Mucosa of stomach (tissue), 1 donor: ENCODE results near the gene CACNB4.
"Not testable (repeated sequence)": the region's sequence is repeated elsewhere in the genome, so short reads cannot be mapped to it uniquely, and the experiment has no call there.

Source experiments
- H3K27me3 ChIP-seq: one replicate; pipeline ENCODE4 v1.7.0; 2013; ENCODE audit warnings: mild to moderate bottlenecking, low read length; ENCODE audit not compliant: control insufficient read depth, insufficient read depth
- H3K36me3 ChIP-seq: one replicate; pipeline ENCODE4 v1.7.0; 2013; ENCODE audit warnings: low read length; ENCODE audit not compliant: control insufficient read depth, insufficient read depth
- H3K4me1 ChIP-seq: one replicate; pipeline ENCODE4 v1.7.0; 2013; ENCODE audit warnings: mild to moderate bottlenecking, low read length; ENCODE audit not compliant: control insufficient read depth, insufficient read depth
- H3K4me3 ChIP-seq: one replicate; pipeline ENCODE4 v1.7.0; 2013; ENCODE audit warnings: low read length
- H3K9ac ChIP-seq: one replicate; pipeline ENCODE4 v1.7.0; 2013; ENCODE audit warnings: mild to moderate bottlenecking, low read length, moderate library complexity
- H3K9me3 ChIP-seq: one replicate; pipeline ENCODE4 v1.7.0; 2013; ENCODE audit warnings: mild to moderate bottlenecking, low read length, moderate library complexity; ENCODE audit not compliant: control insufficient read depth
- donor health status: Pancreatic carcinoma.

The CACNB4 gene

DNA sequence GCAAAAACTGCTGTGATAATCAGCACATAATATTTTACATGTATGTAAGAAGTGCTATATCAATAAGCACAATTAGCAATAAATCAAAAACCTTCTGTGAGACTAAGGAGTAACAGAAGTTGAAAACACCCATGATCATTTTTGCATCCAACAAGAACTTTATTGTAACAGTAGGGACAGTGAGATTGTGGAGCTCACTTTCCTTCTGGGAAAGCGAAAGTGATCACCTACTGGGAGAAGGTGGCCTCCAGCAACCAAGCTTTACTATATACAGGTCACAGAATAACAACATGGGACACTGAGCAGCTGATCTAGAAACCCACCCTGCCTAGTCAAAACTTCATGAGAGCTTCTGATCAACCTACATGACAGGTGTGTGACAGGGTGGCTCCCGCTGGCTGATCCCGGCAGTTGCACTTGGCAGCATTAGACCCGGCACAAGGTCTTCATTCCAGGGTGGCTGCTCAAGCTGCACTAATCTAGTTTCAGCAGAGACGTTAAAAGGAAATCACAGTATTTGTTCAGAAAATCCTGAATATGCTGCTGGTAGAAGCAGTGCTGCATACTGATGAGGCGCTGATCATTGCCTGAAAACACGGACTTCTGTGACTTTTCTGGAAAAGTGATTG, 207.2 kb downstream of the CACNB4 start:
- peak overlapping the region; percentile 42 for H3K9ac ChIP-seq
- no peaks in the 10 kb centered on the region for H3K4me1 ChIP-seq
- no peaks in the 10 kb centered on the region for H3K9me3 ChIP-seq
- H3K36me3 ChIP-seq, result no peaks in the 10 kb centered on the region
- H3K4me3 ChIP-seq, result no peak overlapping the region
- no peaks in the 10 kb centered on the region for H3K27me3 ChIP-seq

DNA sequence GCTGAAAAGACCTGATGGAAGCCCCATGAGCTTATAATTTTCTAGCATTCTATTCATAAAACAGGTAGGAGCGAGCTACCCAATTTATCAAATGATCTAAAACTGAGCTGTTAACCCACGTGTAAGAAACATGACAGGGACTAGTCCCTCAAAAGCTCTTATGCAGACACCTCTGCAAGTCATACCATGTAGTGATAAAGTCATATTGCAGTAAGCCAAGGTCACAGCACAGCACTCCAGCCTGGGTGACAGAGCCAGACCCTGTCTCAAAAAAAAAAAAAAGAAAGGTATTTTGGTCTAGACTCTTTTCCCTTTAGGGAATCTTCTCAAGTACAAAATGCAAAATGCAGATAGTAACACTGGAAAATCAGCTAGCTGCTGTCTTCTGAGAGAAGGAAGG, 211.7 kb downstream of the CACNB4 start:
- H3K27me3 ChIP-seq, result no peaks in the 10 kb centered on the region
- H3K9ac ChIP-seq, result no peak overlapping the region
- H3K9me3 ChIP-seq, result no peaks in the 10 kb centered on the region
- H3K4me3 ChIP-seq, result no peak overlapping the region
- no peaks in the 10 kb centered on the region for H3K4me1 ChIP-seq
- H3K36me3 ChIP-seq, result no peaks in the 10 kb centered on the region

DNA sequence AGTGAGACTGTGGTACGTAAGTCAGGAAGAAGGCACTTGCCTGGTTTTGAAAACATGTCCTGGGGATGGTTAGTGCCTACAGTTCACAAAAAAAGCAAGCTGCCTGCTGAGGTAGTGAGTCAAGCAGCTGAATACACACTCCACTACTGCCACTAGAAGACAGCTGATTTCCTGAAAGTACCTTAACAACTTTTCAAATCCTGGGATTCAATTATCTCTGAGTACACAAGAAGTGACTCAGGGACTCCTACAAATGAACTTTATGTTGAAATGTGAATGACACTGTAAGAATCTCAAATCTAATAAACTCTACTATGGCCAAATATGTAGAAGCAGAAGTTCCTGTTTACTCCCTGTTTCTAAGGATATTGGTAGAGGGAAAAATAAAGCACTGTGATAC, 212.6 kb downstream of the CACNB4 start:
- Histone ChIP-seq H3K9ac (no peak overlapping the region), H3K36me3 (no peaks in the 10 kb centered on the region), H3K4me3 (no peak overlapping the region), H3K4me1 (no peaks in the 10 kb centered on the region), H3K27me3 (no peaks in the 10 kb centered on the region), H3K9me3 (no peaks in the 10 kb centered on the region)

DNA sequence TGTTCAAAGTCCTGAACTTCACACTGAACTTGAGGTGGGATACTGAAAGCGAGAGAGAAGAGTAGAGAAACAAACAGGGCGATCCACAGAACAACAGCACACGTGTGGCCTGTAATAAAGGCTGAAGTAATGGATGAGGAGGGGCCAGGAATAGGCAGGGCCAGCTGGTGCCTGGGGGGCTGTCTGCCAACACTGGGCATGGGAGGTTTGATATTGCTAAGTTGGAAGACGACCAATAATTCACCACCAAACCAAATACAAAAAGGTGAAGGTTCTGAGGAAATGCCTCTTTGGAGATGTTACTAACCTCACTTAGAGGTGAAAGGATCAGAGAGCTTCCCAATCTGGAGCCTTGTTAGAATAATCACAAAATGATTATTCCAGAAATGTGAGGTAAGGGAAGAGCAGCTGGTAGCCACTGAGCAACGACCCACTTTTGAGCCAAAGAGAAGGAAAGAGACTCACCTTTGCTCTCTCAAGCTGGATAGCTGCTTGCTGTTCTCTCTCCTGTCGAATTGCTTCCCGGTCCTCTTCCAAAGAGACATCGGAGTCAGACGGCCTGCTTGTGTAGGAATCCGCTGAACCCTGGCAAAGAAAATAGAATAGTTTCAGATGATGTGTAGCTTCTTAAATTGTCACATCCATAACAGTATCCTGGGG, 215.9 kb downstream of the CACNB4 start:
- Histone ChIP-seq H3K27me3 (no peaks in the 10 kb centered on the region), H3K4me1 (no peaks in the 10 kb centered on the region), H3K9me3 (no peaks in the 10 kb centered on the region), H3K36me3 (no peaks in the 10 kb centered on the region), H3K9ac (no peak overlapping the region), H3K4me3 (no peak overlapping the region)

DNA sequence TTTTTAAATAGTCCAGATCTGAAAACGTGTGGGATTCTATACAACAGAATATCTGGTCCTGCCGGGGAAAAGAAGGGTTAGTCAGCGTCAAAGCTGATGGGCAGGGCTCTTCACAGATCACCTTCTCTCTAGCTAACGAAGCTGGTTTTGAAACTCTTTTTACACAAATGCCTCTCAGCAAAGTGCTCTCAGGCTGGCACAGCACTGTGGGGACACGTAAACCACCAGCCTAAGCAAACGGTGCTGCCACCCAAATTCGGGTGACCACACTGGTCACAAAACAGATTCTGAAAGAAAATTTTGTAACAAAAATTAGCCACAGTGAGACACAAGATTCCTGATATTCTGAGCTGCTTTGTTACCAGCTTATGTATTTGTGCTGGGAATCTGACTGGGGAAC, 217.5 kb downstream of the CACNB4 start:
- no peak overlapping the region for H3K9ac ChIP-seq
- no peak overlapping the region for H3K4me3 ChIP-seq
- no peaks in the 10 kb centered on the region for H3K4me1 ChIP-seq
- no peaks in the 10 kb centered on the region for H3K27me3 ChIP-seq
- no peaks in the 10 kb centered on the region for H3K36me3 ChIP-seq
- H3K9me3 ChIP-seq, result no peaks in the 10 kb centered on the region

DNA sequence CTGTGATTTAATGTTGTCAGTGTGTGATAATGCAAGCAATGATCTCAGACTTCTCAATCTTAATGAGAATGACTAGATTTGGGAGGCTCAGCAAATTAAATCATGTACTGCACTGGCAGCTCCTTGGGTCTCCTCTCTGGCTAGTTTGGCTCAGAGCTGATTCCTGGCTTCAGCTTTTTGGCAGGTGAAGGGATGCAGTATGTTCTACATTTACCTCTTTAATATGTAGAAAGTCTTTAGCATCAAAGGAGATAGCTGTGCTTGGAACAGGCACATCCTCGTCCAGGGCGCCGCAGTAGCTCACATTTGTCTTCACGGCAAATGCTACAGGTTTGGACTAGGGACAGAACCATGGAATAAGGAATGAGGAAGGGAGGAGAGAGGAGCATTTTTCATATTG, 218.3 kb downstream of the CACNB4 start:
- H3K9me3 ChIP-seq, result no peaks in the 10 kb centered on the region

DNA sequence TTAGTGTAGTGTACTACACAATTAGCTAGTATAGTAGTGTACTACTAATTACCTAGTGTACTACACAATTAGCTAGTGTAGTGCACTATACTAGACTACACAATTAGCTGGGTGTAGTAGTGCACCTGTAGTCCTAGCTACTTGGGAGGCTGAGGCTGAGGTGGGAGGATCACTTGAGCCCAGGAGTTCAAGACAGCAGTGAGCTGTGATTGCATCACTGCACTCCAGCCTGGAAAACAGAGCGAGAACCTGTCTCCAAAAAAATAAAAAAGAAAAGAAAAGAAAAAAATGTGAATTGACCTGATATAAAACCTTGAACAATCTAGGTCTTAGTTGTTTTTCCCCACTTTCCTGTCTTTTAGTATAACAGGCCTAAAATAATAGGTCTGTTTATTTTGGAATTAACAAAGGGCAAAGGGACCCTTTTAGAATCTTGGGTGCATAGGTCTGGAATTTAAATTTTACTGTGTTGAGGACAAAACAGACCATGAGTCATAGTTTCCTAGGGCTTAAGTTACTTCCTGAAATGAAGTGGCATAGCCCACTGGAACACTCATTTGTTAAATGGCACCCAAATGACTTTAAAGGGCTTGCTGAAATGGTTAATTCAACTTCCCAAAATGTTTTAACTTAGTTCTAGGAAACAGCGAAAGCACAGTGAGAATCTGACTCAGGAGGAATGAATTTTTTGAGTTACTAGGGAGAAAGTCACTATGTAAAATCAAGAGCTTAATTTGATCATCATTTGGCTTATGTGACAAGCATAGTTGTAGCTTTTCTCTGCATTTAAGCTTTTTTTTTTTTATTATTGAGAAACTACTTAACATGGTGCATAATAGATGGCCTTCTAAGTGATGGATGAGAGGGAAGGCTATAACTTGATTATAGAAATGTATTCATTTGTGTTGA, 219.9 kb downstream of the CACNB4 start:
- H3K9ac ChIP-seq, result no peak overlapping the region
- no peaks in the 10 kb centered on the region for H3K9me3 ChIP-seq
- H3K4me3 ChIP-seq, result no peak overlapping the region
- H3K27me3 ChIP-seq, result no peaks in the 10 kb centered on the region
- H3K36me3 ChIP-seq, result no peaks in the 10 kb centered on the region
- H3K4me1 ChIP-seq, result no peaks in the 10 kb centered on the region

More for the DNA sequence above, 218.3 kb downstream of the CACNB4 start:
- Histone ChIP-seq H3K4me3 (no peak overlapping the region), H3K27me3 (no peaks in the 10 kb centered on the region), H3K9ac (no peak overlapping the region), H3K4me1 (no peaks in the 10 kb centered on the region), H3K36me3 (no peaks in the 10 kb centered on the region)

DNA sequence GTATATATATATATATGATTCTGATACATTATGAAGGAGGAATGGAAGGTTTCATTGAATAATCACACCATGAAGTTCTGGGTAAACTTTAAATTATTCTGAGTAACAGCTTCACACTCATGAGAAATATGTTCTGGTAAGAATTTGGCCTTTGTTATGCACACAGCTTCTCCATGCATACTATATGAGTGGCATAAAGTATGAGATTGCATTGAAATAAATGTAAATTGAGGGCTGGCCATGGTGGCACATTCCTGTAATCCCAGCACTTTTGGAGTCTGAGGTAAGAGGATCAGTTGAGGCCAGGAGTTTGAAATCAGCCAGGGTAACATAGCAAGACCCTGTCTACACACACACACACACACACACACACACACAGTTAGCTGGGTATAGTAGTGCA, 220.6 kb downstream of the CACNB4 start:
- Histone ChIP-seq H3K9ac (no peak overlapping the region), H3K9me3 (no peaks in the 10 kb centered on the region), H3K27me3 (no peaks in the 10 kb centered on the region), H3K4me1 (no peaks in the 10 kb centered on the region), H3K4me3 (no peak overlapping the region), H3K36me3 (no peaks in the 10 kb centered on the region)

DNA sequence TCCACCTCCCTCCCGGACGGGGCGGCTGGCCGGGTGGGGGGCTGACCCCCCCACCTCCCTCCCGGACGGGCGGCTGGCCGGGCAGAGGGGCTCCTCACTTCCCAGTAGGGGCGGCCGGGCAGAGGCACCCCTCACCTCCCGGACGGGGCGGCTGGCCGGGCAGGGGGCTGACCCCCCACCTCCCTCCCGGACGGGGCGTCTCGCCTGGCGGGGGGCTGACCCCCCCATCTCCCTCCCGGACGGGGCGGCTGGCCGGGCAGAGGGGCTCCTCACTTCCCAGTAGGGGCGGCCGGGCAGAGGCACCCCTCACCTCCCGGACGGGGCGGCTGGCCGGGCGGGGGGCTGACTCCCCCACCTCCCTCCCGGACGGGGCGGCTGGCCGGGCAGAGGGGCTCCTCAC, 223.2 kb downstream of the CACNB4 start:
- H3K27me3 ChIP-seq, H3K4me1 ChIP-seq, H3K36me3 ChIP-seq, H3K9me3 ChIP-seq, H3K4me3 ChIP-seq, H3K9ac ChIP-seq: not testable (repeated sequence)

DNA sequence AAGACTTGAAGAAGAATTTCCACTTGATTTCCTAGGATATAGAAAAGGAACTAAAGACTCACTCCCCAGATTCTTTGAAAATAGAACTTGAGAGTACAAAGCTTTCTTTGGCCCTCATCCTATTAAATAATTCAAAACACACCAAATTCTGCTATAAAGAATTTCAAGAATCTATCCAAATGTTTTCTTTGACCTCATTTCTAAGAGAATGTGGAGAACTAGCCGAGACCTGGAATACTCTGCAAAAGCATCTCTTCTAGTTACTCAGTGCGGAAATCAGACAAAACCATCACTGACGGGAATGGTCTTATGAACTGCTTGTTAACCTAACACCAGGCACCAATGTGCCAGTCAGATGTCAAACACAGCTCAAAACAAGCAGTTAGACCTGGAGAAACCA, 226.4 kb downstream of the CACNB4 start:
- Histone ChIP-seq H3K4me1 (no peaks in the 10 kb centered on the region), H3K9me3 (no peaks in the 10 kb centered on the region), H3K36me3 (no peaks in the 10 kb centered on the region), H3K9ac (no peak overlapping the region), H3K4me3 (no peak overlapping the region), H3K27me3 (no peaks in the 10 kb centered on the region)

DNA sequence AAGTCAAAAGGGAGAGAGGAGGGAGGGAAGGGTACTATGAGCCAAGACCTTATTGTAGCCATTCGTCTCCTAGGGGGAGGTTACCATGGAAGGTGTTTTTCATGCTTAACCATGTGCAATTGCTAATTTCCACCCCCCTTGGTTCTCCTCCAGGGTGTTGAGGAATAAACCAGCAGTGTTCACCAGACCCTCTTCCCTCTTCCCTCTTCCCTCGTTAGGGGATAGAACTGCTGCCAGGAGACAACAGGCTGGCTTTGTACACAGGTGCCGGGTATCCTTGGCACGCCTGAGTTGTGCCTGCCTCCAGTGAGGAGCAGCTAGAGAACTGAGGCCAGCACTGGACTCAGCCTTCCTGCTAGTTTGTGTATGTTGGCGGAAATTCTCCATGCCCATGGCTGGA, 229.6 kb downstream of the CACNB4 start:
- H3K4me3 ChIP-seq, result no peak overlapping the region
- H3K9ac ChIP-seq, result no peak overlapping the region
- H3K9me3 ChIP-seq, result no peaks in the 10 kb centered on the region
- H3K4me1 ChIP-seq, result no peaks in the 10 kb centered on the region
- no peaks in the 10 kb centered on the region for H3K27me3 ChIP-seq
- H3K36me3 ChIP-seq, result no peaks in the 10 kb centered on the region

DNA sequence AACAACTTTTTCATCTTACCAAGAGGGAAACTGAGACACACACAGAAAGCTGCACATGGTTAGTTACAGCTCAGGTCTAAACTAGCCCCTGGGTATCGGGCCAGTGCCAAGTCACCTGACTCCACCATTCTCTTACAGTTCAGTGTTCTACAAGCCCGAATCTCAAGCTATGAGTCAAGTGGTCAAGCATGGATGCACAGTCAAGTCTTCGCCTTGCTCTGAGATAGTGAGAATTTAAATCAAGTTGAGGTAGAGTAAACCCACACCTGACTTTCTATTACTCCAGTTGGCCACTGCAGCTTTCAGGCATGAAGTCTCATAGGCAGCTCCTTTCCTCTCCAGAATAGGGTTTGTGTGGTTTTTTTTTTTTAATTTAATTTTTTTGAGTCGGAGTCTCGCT, 236.1 kb downstream of the CACNB4 start:
- H3K9me3 ChIP-seq, result no peaks in the 10 kb centered on the region
- H3K4me1 ChIP-seq, result no peaks in the 10 kb centered on the region
- no peaks in the 10 kb centered on the region for H3K27me3 ChIP-seq
- no peak overlapping the region for H3K9ac ChIP-seq
- H3K4me3 ChIP-seq, result no peak overlapping the region
- no peaks in the 10 kb centered on the region for H3K36me3 ChIP-seq
